GM12864 (cell line): ENCODE measurements around the gene MYLK.

Experiments used
- DNase-seq: peaks from one replicate; pipeline ENCODE4 v3.0.0-alpha.2; 2011; ENCODE audit warnings: low read depth
- H3K4me3 ChIP-seq: 2 replicates; pipeline ENCODE4 v1.5.1; 2011; ENCODE audit warnings: mild to moderate bottlenecking, low read depth, low read length, control low read depth
- TF ChIP-seq, protein P1 (sequence below): IDR thresholded peaks from 2 replicates; pipeline ENCODE4 v1.5.1; 2011; ENCODE audit warnings: low read depth, mild to moderate bottlenecking, moderate library complexity, low read length, control low read depth, inconsistent platforms; ENCODE audit errors: missing control alignments

MYLK gene

DNA sequence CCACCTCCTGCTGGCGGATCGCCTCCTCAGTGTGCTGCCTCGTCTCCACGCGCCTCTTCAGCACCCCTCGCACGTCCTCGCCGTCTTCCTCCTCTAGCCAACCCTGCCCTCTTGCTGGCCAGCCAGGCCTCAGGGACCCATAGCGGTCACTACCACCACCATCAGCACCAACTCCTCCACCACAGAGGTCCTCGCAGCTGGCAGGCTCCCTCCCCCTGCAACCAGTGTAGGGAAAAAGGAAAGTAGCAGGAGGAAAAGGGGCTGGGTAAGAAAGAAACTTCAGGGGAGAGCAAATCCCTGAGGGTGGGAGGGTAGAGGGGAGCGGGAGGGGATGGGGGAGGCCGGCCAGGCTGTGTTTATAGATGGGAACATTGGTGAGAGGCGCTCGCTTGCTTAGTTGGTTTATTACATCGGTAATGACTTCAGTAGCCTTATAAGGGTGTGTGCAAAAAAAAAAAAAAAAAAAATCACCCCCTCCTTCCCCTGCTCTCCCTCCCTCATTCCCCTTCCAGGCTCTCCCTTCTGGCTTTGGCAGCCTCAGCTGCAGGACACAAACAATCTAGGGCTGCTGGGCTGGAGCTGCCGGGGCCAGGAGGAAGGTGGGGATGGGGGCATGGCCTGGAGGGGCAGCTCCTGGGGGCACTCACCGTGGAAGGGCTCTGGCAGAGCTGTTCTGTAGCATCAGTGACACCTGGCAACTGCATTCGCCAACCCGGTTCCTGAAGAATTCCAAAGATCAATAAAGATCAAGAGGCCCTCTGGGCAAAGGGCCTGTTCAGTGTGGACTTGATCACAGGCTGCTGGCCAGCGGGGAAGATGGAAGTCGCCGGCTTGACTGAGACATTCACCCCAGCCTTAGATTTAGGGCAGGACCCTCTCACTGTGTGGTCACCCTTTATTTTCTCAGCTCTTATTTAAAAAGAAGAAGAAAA, 183.1 kb downstream of the MYLK start:
- H3K4me3 ChIP-seq: no peak overlapping the region
- TF ChIP-seq, protein P1, sequence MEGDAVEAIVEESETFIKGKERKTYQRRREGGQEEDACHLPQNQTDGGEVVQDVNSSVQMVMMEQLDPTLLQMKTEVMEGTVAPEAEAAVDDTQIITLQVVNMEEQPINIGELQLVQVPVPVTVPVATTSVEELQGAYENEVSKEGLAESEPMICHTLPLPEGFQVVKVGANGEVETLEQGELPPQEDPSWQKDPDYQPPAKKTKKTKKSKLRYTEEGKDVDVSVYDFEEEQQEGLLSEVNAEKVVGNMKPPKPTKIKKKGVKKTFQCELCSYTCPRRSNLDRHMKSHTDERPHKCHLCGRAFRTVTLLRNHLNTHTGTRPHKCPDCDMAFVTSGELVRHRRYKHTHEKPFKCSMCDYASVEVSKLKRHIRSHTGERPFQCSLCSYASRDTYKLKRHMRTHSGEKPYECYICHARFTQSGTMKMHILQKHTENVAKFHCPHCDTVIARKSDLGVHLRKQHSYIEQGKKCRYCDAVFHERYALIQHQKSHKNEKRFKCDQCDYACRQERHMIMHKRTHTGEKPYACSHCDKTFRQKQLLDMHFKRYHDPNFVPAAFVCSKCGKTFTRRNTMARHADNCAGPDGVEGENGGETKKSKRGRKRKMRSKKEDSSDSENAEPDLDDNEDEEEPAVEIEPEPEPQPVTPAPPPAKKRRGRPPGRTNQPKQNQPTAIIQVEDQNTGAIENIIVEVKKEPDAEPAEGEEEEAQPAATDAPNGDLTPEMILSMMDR: no peak
- DNase-seq: no peak

GRCh38 chr3:123698813-123699212, 185.3 kb downstream of the MYLK start:
- DNase-seq: no peak
- TF ChIP-seq, protein P1: no peak
- H3K4me3 ChIP-seq: no peak overlapping the region

- no peak for DNase-seq
- TF ChIP-seq, protein P1: no peak
Observed at GRCh38 chr3:123696808-123697207, 187.3 kb downstream of the MYLK start.

GRCh38 chr3:123695731-123696640, 188.1 kb downstream of the MYLK start:
- no peak overlapping the region for H3K4me3 ChIP-seq
- DNase-seq: no peak
- TF ChIP-seq, protein P1: no peak

More at GRCh38 chr3:123696808-123697207, 187.3 kb downstream of the MYLK start:
- no peak overlapping the region for H3K4me3 ChIP-seq

GRCh38 chr3:123695152-123695551, 189.0 kb downstream of the MYLK start:
- H3K4me3 ChIP-seq: no peak overlapping the region
- no peak for DNase-seq
- TF ChIP-seq, protein P1: no peak

GRCh38 chr3:123694366-123695087, 189.6 kb downstream of the MYLK start:
- no peak for DNase-seq
- TF ChIP-seq, protein P1: no peak
- H3K4me3 ChIP-seq: no peak overlapping the region
